DMS 273 treated with DMSO at 0.1 percent for 48 hours (cell line): ENCODE measurements around the gene LNX2.
"Not testable (repeated sequence)": the region's sequence is repeated elsewhere in the genome, so short reads cannot be mapped to it uniquely, and the experiment has no call there.

Experiments
- DNase-seq: peaks from one replicate; lab custom pipeline; 2025; lab: John Stamatoyannopoulos, UW

Gene LNX2

GRCh38 chr13:27637289-27637626 is 16.9 kb upstream of the LNX2 start:
- DNase-seq: no peak

- DNase-seq: no peak
Measured at GRCh38 chr13:27636589-27637288, 16.4 kb upstream of the LNX2 start.

- no peak for DNase-seq
Measured at GRCh38 chr13:27635266-27635665, 14.9 kb upstream of the LNX2 start.

- no peak for DNase-seq
Measured at GRCh38 chr13:27634791-27635190, 14.5 kb upstream of the LNX2 start.

- DNase-seq: no peak
Measured at GRCh38 chr13:27634231-27634630, 13.9 kb upstream of the LNX2 start.

GRCh38 chr13:27632648-27633047 is 12.3 kb upstream of the LNX2 start:
- no peak for DNase-seq

GRCh38 chr13:27632214-27632613 is 11.9 kb upstream of the LNX2 start:
- no peak for DNase-seq

- no peak for DNase-seq
Measured at GRCh38 chr13:27631665-27632064, 11.3 kb upstream of the LNX2 start.

GRCh38 chr13:27631156-27631555 is 10.8 kb upstream of the LNX2 start:
- DNase-seq: no peak

GRCh38 chr13:27628766-27629165 is 8.4 kb upstream of the LNX2 start:
- DNase-seq: not testable (repeated sequence)

- DNase-seq: no peak
Measured at GRCh38 chr13:27628081-27628480, 7.8 kb upstream of the LNX2 start.

- DNase-seq: no peak
Measured at GRCh38 chr13:27627380-27627779, 7.1 kb upstream of the LNX2 start.

GRCh38 chr13:27625839-27626238 is 5.5 kb upstream of the LNX2 start:
- DNase-seq: no peak

- no peak for DNase-seq
Measured at GRCh38 chr13:27624071-27624470, 3.7 kb upstream of the LNX2 start.

GRCh38 chr13:27622881-27623280 is 2.6 kb upstream of the LNX2 start:
- DNase-seq: no peak

GRCh38 chr13:27622102-27622820 is 1.9 kb upstream of the LNX2 start:
- no peak for DNase-seq

- peak; percentile 16 for DNase-seq
Measured at GRCh38 chr13:27621366-27622101, 1.2 kb upstream of the LNX2 start, which contains the start of gene POLR1D. TSS of gene POLR1D (plus strand) at chr13:27621892. CDS start at chr13:27621984, 92 bp downstream.

GRCh38 chr13:27621116-27621365 is 712 bp upstream of the LNX2 start:
- DNase-seq: no peak

GRCh38 chr13:27619728-27620376 is 477 bp downstream of the LNX2 start:
- no peak for DNase-seq

- DNase-seq: no peak
Measured at GRCh38 chr13:27619093-27619727, 1.1 kb downstream of the LNX2 start.

GRCh38 chr13:27617881-27618321 is 2.4 kb downstream of the LNX2 start:
- no peak for DNase-seq

- no peak for DNase-seq
Measured at GRCh38 chr13:27613628-27614027, 6.7 kb downstream of the LNX2 start.
